ENCODE results near the gene FAM131A.

- TF ChIP-seq GATA3 (IDR thresholded peaks at IDR 0.05; ENCODE audit: low read depth, low read length) (no peak), GATA2 (IDR thresholded peaks at IDR 0.05; ENCODE audit: low read depth, low read length) (no peak)
Measured at GRCh38 chr3:184300378-184300720, 37.1 kb upstream of the FAM131A start.
